Ovary (tissue), 9 donors: ENCODE data around the gene ZDHHC22. TPM values are rescaled to one million over a fixed set of nuclear protein-coding genes. Genes with fewer than 3 reads are reported as not detected.
"Not testable (repeated sequence)": the region's sequence is repeated elsewhere in the genome, so short reads cannot be mapped to it uniquely, and the experiment has no call there.

Experiments used
- DNase-seq, 5 donors: peaks; one replicate each; pipeline ENCODE4 v3.0.0-alpha.2; 2019 to 2020
- H3K27ac ChIP-seq, 2 donors: fragments of 200-600 bp; one replicate each; pipeline versions ENCODE4 v1.5.1 to v1.8.0; 2019 to 2022
- H3K27me3 ChIP-seq: fragments of 200-600 bp; one replicate; pipeline ENCODE4 v1.8.0; 2022
- H3K36me3 ChIP-seq: fragments of 200-600 bp; sonication (generic); one replicate; pipeline ENCODE4 v1.5.1; 2019
- H3K4me1 ChIP-seq: one replicate; pipeline ENCODE4 v1.8.1; 2013; ENCODE audit warnings: mild to moderate bottlenecking, moderate library complexity; ENCODE audit not compliant: insufficient read depth
- H3K4me3 ChIP-seq: fragments of 200-600 bp; sonication (generic); one replicate; pipeline ENCODE4 v1.5.1; 2017
- H3K9me3 ChIP-seq, 2 donors: fragments of 200-600 bp in 1 of 2; sonication (generic) in 1 of 2; one replicate each; pipeline versions ENCODE4 v1.5.1 to v1.8.1; 2013 to 2019; ENCODE audit warnings: mild to moderate bottlenecking in 1 of 2, moderate library complexity in 1 of 2
- EP300 ChIP-seq: sonication (generic); formaldehyde crosslinking; IDR thresholded peaks from one replicate; pipeline ENCODE4 v1.6.1; 2017; ENCODE audit warnings: antibody characterized with exemption
- POLR2A ChIP-seq: fragments of 450-650 bp; IDR thresholded peaks from one replicate; pipeline ENCODE4 v1.6.1; 2017; ENCODE audit warnings: antibody characterized with exemption, mild to moderate bottlenecking, moderate library complexity
- WGBS, 3 donors: extraction: QIAGEN DNeasy Blood & Tissue Kit in 1 of 3; methylation state at CpG; one replicate each; pipeline versions ENCODE4 v1.1.5 to v1.1.7; 2013 to 2017; 5-methylcytosine and 5-hydroxymethylcytosine counted together
- intact Hi-C, 4 donors: fragments of 100-400 bp; cut with DNase I; formaldehyde crosslinking; loops; one replicate each; pipeline versions ENCODE4 v1.11.0 to v1.15.1; 2022 to 2023
- polyA plus RNA-seq, 2 donors: library from polyadenylated mRNA; stranded (reverse); fragments of 200-250 nt in 1 of 2; fragments of 350-450 nt in 1 of 2; fragmentation: Illumina TruSeq in 1 of 2; extraction: RNeasy Lipid Tissue Mini Kit (QIAGEN cat#74804) in 1 of 2; gene quantifications; one replicate each; pipeline ENCODE4 v1.2.3, GENCODE V29; 2013 to 2014
- total RNA-seq, 7 donors: library from RNA; depleted of rRNA in 2 of 7; stranded (reverse); fragments of >200 nt in 2 of 7; fragmentation: NEBNext Ultra II Directional in 3 of 7; extraction: Animal tissue kit (Norgen Biotek cat#: 25700) in 3 of 7; gene quantifications; one replicate each; pipeline versions ENCODE4 v1.1.0 to v1.2.4, GENCODE V29; 2016 to 2023
- TF ChIP-seq, protein P1 (sequence below), 3 donors: fragments of 450-650 bp in 2 of 3; fragments of 200-600 bp in 1 of 3; IDR thresholded peaks; one replicate each; pipeline versions ENCODE4 v1.5.1 to v1.8.0; 2016 to 2022; ENCODE audit warnings: antibody characterized with exemption in 3 of 3, mild to moderate bottlenecking in 1 of 3
- donor health status: DM: no; HTN: no; CAD: no; lungs with moderate emphysema.
- donor health status: DM: no; HTN: no; CAD: no.
- donor health status: Bipolar disorder and iron deficiency.
- donor health status: DM: yes; HTN: yes; CAD: no.
- donor health status: DM: no; HTN: no; CAD: no.
- donor health status: DM: yes; HTN: yes; CAD: no.

ZDHHC22 gene
- total and polyA plus RNA-seq, 9 donors, result 0.02 TPM; not detected in 8

DNA sequence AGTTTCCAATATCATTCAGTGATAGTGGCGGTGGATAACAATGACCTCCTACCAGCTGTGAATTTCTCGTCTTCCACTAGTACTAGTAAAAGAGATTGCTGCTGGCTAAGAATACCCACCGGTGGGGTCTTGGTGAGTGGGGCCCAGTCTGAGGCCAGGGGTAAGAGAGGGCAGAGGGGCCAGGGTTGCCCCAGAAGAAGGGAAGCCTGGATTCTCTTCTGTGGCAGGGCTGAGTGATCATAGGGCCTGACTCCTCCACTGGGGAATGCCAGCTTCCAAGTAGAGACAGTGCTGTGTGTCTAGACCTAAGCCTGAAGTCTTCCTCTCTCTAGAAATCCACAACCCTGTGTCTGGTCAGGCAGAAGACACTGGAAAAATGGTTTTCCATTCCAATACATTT, 34.3 kb upstream of the ZDHHC22 start:
- Histone ChIP-seq H3K4me1 (no peaks in the 10 kb centered on the region), H3K4me3 (no peak overlapping the region), H3K9me3 (no peaks in the 10 kb centered on the region), H3K36me3 (no peaks in the 10 kb centered on the region), H3K27me3 (no peaks in the 10 kb centered on the region), H3K27ac (no peak overlapping the region)
- TF ChIP-seq, protein P1, sequence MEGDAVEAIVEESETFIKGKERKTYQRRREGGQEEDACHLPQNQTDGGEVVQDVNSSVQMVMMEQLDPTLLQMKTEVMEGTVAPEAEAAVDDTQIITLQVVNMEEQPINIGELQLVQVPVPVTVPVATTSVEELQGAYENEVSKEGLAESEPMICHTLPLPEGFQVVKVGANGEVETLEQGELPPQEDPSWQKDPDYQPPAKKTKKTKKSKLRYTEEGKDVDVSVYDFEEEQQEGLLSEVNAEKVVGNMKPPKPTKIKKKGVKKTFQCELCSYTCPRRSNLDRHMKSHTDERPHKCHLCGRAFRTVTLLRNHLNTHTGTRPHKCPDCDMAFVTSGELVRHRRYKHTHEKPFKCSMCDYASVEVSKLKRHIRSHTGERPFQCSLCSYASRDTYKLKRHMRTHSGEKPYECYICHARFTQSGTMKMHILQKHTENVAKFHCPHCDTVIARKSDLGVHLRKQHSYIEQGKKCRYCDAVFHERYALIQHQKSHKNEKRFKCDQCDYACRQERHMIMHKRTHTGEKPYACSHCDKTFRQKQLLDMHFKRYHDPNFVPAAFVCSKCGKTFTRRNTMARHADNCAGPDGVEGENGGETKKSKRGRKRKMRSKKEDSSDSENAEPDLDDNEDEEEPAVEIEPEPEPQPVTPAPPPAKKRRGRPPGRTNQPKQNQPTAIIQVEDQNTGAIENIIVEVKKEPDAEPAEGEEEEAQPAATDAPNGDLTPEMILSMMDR (IDR thresholded peaks at IDR 0.05), result no peak
- no peak for TF ChIP-seq EP300
- intact Hi-C loops, result no loop called here
- 56 to 80% (median 56%) methylated on average over 3 of the region's 3 CpGs for WGBS, 3 donors
- DNase-seq, result no peak

DNA sequence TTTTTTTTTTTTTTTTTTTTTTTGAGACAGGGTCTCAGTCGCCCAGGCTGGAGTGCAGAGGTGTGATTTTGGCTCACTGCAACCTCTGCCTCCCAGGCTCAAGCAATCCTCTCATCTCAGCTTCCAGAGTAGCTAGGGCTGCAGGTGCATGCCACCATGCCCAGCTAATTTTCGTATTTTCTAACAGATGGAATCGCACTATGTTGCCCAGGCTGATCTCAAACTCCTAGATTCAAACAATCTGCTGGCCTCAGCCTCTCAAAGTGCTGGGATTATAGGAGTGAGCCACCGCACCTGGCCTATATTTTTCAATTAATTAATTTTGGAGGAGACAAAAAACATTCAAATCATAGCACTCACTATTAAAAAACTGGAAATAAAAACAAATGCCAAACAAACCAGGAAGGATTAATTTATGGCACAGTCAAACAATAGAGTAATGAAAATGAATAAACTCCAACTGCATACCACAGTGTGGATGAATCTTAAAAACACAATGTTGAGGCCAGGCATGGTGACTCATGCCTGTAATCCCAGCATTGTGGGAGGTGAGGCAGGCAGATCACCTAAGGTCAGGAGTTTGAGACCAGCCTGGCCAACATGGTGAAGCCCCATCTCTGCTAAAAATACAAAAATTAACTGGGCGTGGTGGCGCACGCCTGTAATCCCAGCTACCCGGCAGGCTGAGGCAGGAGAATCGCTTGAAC, 32.5 kb upstream of the ZDHHC22 start:
- H3K4me1 ChIP-seq, H3K4me3 ChIP-seq, DNase-seq, H3K36me3 ChIP-seq, intact Hi-C loops, H3K9me3 ChIP-seq, H3K27ac ChIP-seq, H3K27me3 ChIP-seq: not testable (repeated sequence)
- WGBS, 3 donors, result 88 to 90% (median 89%) methylated on average over 9 of the region's 9 CpGs

DNA sequence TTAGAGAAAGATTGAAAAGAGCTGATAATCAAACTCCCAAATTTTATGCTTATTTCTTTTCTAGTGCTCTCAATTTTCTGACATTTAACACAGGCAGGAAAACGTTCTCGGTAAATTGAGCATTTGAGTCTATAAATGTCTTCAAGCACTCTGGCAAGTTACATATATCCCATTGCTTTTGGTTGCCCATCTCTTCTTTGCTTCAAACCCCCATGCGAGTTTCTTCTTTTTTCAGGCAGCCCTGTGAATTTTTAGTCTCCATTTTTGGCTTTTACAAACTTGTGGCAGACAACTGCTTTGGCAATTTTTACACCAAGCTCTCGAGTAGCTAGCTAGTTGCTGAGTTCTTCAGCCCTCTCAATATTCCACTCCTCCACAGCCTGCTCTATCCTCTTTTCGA, 31.3 kb upstream of the ZDHHC22 start:
- H3K9me3 ChIP-seq, result no peaks in the 10 kb centered on the region
- TF ChIP-seq EP300 (no peak), POLR2A (no peak)
- TF ChIP-seq, protein P1 (IDR thresholded peaks at IDR 0.05), result no peak
- no peaks in the 10 kb centered on the region for H3K27me3 ChIP-seq
- no peaks in the 10 kb centered on the region for H3K36me3 ChIP-seq
- intact Hi-C loops, result no loop called here
- no peak overlapping the region for H3K4me3 ChIP-seq
- 62 to 70% (median 64%) methylated on average over 5 of the region's 5 CpGs for WGBS, 3 donors
- no peak for DNase-seq
- no peaks in the 10 kb centered on the region for H3K4me1 ChIP-seq
- H3K27ac ChIP-seq, result no peak overlapping the region

DNA sequence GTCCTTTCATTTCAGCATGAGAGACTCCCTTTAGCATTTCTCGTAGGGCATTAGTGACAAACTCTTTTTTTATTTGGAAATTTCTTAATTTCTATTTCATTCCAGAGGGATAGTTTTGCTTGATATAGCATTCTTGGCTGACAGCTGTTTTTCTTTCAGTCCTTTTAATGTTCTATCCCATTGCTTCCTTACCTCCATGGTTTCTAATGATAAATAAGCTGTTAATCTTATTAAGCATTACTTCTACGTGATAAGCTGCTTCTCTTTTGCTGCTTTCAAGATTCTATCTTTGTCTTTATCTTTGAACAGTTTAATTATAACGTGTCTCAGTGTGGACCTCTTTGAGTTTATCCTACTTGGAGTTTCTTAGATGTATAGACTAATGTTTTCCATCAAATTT, 28.5 kb upstream of the ZDHHC22 start:
- no peak overlapping the region for H3K27ac ChIP-seq
- H3K4me3 ChIP-seq, result no peak overlapping the region
- WGBS, 3 donors, result 60 to 67% (median 66%) methylated on average over 3 of the region's 3 CpGs
- no peaks in the 10 kb centered on the region for H3K27me3 ChIP-seq
- no peaks in the 10 kb centered on the region for H3K9me3 ChIP-seq
- no peak for TF ChIP-seq EP300
- TF ChIP-seq, protein P1 (IDR thresholded peaks at IDR 0.05), result no peak
- intact Hi-C loops, result no loop called here
- H3K4me1 ChIP-seq, result no peaks in the 10 kb centered on the region
- no peak for DNase-seq
- no peaks in the 10 kb centered on the region for H3K36me3 ChIP-seq

DNA sequence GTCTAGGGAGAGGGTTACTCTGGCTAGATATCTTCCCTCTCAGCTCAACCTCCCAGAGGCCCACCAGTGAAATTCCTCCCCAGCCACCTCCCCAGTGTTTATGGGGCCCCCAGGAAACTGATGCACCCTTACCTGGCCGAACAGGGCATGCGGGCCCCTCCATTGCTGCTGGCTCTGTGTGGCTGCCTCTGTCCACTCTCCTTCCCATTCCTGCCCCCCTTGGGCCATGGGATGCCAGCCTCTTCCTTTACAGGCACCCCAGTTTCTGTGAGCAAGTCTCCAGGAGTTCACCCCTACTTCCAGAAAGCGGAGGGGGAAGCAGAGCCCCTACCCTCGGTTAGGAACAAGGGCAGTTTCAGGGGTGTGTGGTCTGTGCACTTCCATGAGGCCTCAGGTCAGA, 19.4 kb upstream of the ZDHHC22 start:
- intact Hi-C loops, result no loop called here
- no peaks in the 10 kb centered on the region for H3K9me3 ChIP-seq
- no peak for TF ChIP-seq EP300
- TF ChIP-seq, protein P1 (IDR thresholded peaks at IDR 0.05), result no peak
- TF ChIP-seq POLR2A, result no peak
- H3K27ac ChIP-seq, result no peak overlapping the region
- no peak for DNase-seq
- no peak overlapping the region for H3K4me3 ChIP-seq
- WGBS, 3 donors, result 78 to 84% (median 83%) methylated on average over 4 of the region's 4 CpGs
- no peaks in the 10 kb centered on the region for H3K36me3 ChIP-seq
- no peaks in the 10 kb centered on the region for H3K4me1 ChIP-seq
- no peaks in the 10 kb centered on the region for H3K27me3 ChIP-seq
